ENCODE results near the gene CHRM5.

CHRM5 gene

DNA sequence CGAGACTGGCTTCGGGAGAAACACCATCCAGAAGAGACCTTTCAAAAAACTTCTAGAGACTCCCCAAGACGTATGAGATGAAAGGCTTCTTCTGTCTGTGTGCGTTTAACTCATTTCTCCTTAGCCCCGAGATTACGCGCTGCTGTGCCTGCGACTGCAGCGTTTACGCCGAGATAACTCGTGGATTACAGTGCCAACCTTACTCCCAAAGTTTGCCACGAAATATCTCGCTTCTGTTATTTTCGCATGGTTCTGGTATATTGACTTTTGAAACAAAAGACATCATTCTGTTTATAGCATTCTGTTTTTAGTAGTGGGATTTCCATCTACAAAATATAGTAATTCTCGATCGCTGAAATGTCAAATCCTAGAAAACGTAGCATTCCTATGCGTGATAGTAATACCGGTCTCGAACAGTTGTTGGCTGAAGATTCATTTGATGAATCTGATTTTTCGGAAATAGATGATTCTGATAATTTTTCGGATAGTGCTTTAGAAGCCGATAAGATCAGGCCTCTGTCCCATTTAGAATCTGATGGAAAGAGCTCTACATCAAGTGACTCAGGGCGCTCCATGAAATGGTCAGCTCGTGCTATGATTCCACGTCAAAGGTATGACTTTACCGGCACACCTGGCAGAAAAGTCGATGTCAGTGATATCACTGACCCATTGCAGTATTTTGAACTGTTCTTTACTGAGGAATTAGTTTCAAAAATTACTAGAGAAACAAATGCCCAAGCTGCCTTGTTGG, 134.1 kb downstream of the CHRM5 start:
- no peak for DNase-seq

DNA sequence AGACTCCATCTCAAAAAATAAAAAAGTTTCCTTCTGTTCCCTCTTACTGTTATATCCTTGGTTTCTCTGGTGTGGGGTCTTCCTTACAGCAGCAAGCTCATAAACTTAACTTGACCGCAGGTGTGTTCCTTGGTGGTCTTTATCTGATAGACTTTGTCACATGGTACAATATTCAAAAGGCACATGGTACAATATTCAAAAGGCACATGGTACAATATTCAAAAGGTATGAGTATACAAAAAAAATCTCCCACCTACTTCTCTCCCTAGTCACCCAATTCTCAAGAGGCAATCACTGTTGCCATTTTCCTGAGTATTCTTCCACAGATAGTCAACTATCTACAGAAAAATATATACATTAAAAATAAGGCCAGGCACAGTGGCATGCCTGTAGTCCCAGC, 138.1 kb downstream of the CHRM5 start:
- DNase-seq: no peak

DNA sequence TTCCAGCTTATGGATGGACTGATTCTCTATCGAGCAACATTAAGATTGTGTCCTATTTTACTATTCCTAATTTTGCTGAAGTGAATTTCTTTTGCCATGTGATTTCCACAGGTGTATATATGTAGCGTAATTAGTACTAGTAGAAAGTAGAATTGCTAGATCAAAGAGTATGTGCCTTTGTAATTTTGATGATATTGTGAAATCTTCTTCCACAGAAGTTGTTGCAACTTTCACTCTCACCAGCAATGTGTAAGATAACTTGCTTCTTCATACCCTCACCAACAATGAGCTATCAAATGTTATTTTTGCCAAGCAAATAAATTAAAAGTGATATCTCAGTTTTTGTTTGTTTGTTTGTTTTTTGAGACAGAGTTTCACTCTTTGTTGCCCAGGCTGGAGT, 139.0 kb downstream of the CHRM5 start:
- no peak for DNase-seq

DNA sequence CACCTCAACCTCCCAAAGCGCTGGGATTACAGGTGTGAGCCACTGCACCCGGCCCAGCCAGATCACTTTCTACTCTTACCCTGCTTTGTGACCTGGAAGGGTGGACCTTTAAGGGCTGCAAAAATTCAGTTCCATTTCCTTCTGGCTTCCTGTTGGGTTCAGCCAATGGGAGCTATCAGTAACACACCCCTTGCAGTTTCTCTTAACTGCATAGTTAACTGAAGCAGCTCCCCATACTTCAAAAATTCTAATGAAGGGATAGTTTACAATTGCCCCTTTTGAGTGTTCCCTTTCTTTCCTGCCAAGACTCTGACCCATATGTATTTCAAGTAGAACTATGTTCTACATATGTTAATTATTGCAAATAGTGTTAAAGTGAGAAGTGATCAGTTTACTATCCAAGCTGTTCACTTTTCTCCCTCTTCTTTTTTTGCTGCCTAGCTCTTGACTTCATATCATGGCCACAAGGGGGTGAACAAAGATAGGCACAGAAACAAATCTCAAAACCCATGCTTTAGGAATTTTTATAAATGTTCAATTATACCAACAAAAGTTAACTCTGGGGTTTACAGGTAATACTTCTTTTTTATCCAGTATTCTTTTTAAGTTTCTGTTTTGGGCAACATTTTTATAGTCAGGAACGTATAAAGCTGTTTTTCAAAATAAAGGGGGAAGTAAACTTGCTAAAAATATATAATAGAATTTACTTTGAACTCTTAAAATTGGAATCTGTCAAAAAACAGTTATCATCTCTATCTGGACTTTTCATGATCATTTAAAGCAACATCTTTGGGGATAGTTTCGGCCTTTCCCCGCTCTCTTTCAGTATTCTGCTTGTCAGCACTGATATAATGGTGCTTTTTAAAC, 141.7 kb downstream of the CHRM5 start:
- no peak for DNase-seq

DNA sequence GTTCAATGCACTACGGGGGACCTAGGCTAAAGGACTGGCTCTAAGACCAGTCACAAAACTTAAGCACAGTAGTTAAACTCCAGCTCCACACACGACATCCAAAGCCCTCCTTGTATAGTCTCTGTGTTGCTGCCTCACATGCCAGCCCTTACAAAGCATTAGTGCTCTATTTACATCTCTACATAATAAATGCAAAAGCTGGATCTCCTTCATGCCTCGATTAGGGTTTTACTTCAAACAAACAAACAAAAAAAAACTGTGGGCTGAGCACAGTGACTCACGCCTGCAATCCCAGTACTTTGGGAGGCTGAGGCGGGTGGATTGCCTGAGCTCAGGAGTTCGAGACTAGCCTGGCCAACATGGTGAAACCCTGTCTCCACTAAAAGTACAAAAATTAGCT, 143.2 kb downstream of the CHRM5 start:
- no peak for DNase-seq

DNA sequence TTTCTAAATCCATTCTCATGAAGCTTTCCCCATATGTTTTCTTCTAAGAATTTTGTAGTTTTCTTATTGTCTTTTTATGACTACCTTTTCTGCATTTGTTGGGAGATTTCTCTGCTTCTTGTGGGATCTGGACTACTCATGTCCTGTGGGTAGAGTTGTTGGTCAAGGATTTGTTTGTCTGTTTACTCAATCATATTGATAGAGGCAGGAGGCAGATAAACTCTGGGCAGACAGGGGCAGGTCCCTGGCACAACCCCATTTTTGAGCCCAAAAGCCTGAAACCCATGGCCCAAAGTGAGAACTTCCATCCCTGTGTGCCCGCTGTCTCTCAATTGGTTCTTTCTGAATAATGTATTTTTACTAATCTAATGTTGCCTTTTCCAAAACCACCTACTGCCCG, 145.9 kb downstream of the CHRM5 start:
- no peak for DNase-seq

DNA sequence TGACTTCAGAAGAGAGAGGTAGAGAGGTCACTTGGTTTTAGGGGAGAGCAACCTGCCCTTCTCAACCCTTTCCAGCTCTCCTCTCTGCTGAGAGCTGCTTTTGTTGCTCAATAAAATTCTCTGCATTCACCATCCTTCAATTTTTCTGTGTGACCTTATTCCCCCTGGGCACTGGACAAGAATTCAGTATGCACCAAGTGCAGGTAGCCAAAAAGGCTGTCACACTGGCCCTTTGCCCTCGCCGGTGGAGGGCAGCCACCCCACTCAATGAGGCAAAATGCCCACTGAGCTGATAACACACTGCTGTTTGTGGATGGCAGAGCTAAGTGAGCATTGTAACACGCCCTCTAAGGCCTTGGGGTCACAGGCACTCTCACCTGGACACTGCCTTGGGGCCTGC, 146.4 kb downstream of the CHRM5 start:
- DNase-seq: no peak

DNA sequence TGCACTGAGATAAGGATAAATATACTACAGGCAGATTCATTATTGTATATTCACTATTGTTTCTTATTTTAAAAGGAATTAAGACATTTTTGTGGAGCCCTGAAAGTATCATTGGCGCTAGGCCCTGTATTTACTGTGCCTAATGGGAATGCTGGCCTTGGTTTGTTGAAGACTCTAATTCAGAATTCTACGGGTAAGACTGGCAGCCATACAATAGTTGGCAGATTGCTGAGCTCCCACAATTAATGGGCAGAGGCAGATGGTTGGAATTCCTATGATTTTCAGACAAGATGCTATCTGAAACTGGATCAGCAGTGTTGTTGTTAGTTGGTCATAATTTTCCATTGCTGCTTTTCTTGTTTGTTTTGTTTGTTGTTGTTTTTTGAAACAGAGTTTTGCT, 148.3 kb downstream of the CHRM5 start:
- DNase-seq: no peak
